Right forelimb (tissue), 1 donor: ENCODE measurements around the gene PPP1R16B.

ENCODE experiments used
- DNase-seq: peaks from one replicate; pipeline ENCODE4 v3.0.0-alpha.2; 2018

Gene PPP1R16B

GRCh38 chr20:38902601-38903000 is 97.1 kb downstream of the PPP1R16B start:
- no peak for DNase-seq

- DNase-seq, result no peak
These were observed 97.8 kb downstream of the PPP1R16B start for GRCh38 chr20:38903335-38903734.

- DNase-seq, result no peak
These were observed 99.9 kb downstream of the PPP1R16B start for GRCh38 chr20:38905375-38905774.

GRCh38 chr20:38907918-38908677 is 102.6 kb downstream of the PPP1R16B start:
- DNase-seq, result no peak

GRCh38 chr20:38915355-38915754 is 109.9 kb downstream of the PPP1R16B start:
- no peak for DNase-seq

- DNase-seq, result no peak
These were observed 112.2 kb downstream of the PPP1R16B start for GRCh38 chr20:38917657-38918056.

GRCh38 chr20:38918172-38918571 is 112.7 kb downstream of the PPP1R16B start:
- no peak for DNase-seq

GRCh38 chr20:38919683-38920082 is 114.2 kb downstream of the PPP1R16B start:
- DNase-seq, result no peak

GRCh38 chr20:38920411-38920810 is 114.9 kb downstream of the PPP1R16B start:
- DNase-seq, result no peak

- DNase-seq, result no peak
These were observed 115.4 kb downstream of the PPP1R16B start for GRCh38 chr20:38920851-38921250.

GRCh38 chr20:38924718-38925117 is 119.2 kb downstream of the PPP1R16B start:
- no peak for DNase-seq

GRCh38 chr20:38926142-38926933 is 120.8 kb downstream of the PPP1R16B start, which contains the start of gene FAM83D:
TSS of gene FAM83D (plus strand) at chr20:38926417. CDS start at chr20:38926443, 26 bp downstream.
- peak; percentile 96 for DNase-seq

- no peak for DNase-seq
These were observed 121.6 kb downstream of the PPP1R16B start for GRCh38 chr20:38926934-38927616.

- DNase-seq, result no peak
These were observed 122.5 kb downstream of the PPP1R16B start for GRCh38 chr20:38927902-38928578.

- DNase-seq, result no peak
These were observed 124.7 kb downstream of the PPP1R16B start for GRCh38 chr20:38930242-38930569.

GRCh38 chr20:38931984-38932383 is 126.5 kb downstream of the PPP1R16B start:
- DNase-seq, result no peak

- DNase-seq, result no peak
These were observed 127.1 kb downstream of the PPP1R16B start for GRCh38 chr20:38932457-38933120.

- no peak for DNase-seq
These were observed 129.0 kb downstream of the PPP1R16B start for GRCh38 chr20:38934530-38934929.

- no peak for DNase-seq
These were observed 129.8 kb downstream of the PPP1R16B start for GRCh38 chr20:38935285-38935684.

- DNase-seq, result no peak
These were observed 130.5 kb downstream of the PPP1R16B start for GRCh38 chr20:38935967-38936407.

- DNase-seq, result no peak
These were observed 131.5 kb downstream of the PPP1R16B start for GRCh38 chr20:38937000-38937399.

- no peak for DNase-seq
These were observed 132.5 kb downstream of the PPP1R16B start for GRCh38 chr20:38937978-38938473.
